ENCODE data around the gene GTF2F2.

GRCh38 chr13:45280011-45280410, 159.7 kb downstream of the GTF2F2 start:
- TF ChIP-seq CTCF (IDR thresholded peaks at IDR 0.05) (no peak), POLR2AphosphoS5 (IDR thresholded peaks at IDR 0.05; ENCODE audit: insufficient read depth in 1 of 2, low read depth in 1 of 2) (no peak), POLR2A (IDR thresholded peaks at IDR 0.05) (no peak)
